GM13976 (cell line): Measurements from ENCODE around the gene RAI2.

ENCODE experiments used
- DNase-seq: peaks from one replicate; pipeline ENCODE4 v3.0.0; 2012; ENCODE audit warnings: low spot score
- CTCF ChIP-seq: IDR thresholded peaks from 2 replicates; pipeline ENCODE4 v1.5.1; 2012; ENCODE audit warnings: borderline replicate concordance, mild to moderate bottlenecking; ENCODE audit not compliant: insufficient read depth; ENCODE audit errors: extremely low read depth, missing control alignments, control extremely low read depth
- in situ Hi-C: fragments of 300-500 bp; cut with MboI; formaldehyde crosslinking; loops from one replicate; pipeline ENCODE4 v1.12.0; 2022; ENCODE audit warnings: low sequenced_read_pairs, mixed read lengths, inconsistent platforms; ENCODE audit not compliant: unreplicated experiment

RAI2 gene

GRCh38 chrX:17824980-17825379 is 36.1 kb downstream of the RAI2 start:
- in situ Hi-C loops = no loop called here
- no peak for DNase-seq
- no peak for TF ChIP-seq CTCF

- in situ Hi-C loops = no loop called here
- TF ChIP-seq CTCF = no peak
- DNase-seq = no peak
Observed at GRCh38 chrX:17822351-17822750, 38.7 kb downstream of the RAI2 start.

GRCh38 chrX:17820100-17820499 is 41.0 kb downstream of the RAI2 start:
- in situ Hi-C loops = no loop called here
- DNase-seq = no peak
- TF ChIP-seq CTCF = no peak

GRCh38 chrX:17818726-17819125 is 42.4 kb downstream of the RAI2 start:
- in situ Hi-C loops = no loop called here
- DNase-seq = no peak

GRCh38 chrX:17817251-17817650 is 43.8 kb downstream of the RAI2 start:
- TF ChIP-seq CTCF = no peak
- no peak for DNase-seq
- in situ Hi-C loops = no loop called here

More at GRCh38 chrX:17818726-17819125, 42.4 kb downstream of the RAI2 start:
- TF ChIP-seq CTCF = no peak

GRCh38 chrX:17814557-17814956 is 46.5 kb downstream of the RAI2 start:
- in situ Hi-C loops = no loop called here
- no peak for DNase-seq
- TF ChIP-seq CTCF = no peak

GRCh38 chrX:17814059-17814458 is 47.0 kb downstream of the RAI2 start:
- no peak for DNase-seq
- in situ Hi-C loops = no loop called here
- no peak for TF ChIP-seq CTCF
